Spinal cord (tissue), 10 donors: ENCODE data around the gene CACNA1B. TPM values are rescaled to one million over a fixed set of nuclear protein-coding genes. Genes with fewer than 3 reads are reported as not detected.

Experiments
- DNase-seq, 6 donors: peaks; one replicate each; pipeline versions ENCODE4 v3.0.0 to v3.0.0-alpha.2; 2013 to 2015; ENCODE audit warnings: low spot score in 6 of 6, low read depth in 4 of 6
- H3K27ac ChIP-seq: one replicate; pipeline ENCODE4 v1.5.1; 2013; ENCODE audit warnings: low read depth, low read length, control low read depth
- H3K27me3 ChIP-seq: one replicate; pipeline ENCODE4 v1.6.1; 2013; ENCODE audit warnings: low read length; ENCODE audit not compliant: control insufficient read depth, insufficient read depth
- H3K36me3 ChIP-seq: one replicate; pipeline ENCODE4 v1.6.1; 2013; ENCODE audit warnings: low read length; ENCODE audit not compliant: control insufficient read depth, insufficient read depth
- H3K4me1 ChIP-seq: one replicate; pipeline ENCODE4 v1.6.1; 2013; ENCODE audit warnings: low read length; ENCODE audit not compliant: control insufficient read depth, insufficient read depth
- H3K4me3 ChIP-seq: one replicate; pipeline ENCODE4 v1.5.1; 2013; ENCODE audit warnings: low read depth, low read length, control low read depth
- H3K9me3 ChIP-seq: one replicate; pipeline ENCODE4 v1.6.1; 2013; ENCODE audit warnings: low read length; ENCODE audit not compliant: control insufficient read depth, insufficient read depth
- WGBS: methylation state at CpG from one replicate; pipeline ENCODE4 v1.1.5; 2013; ENCODE audit warnings: missing lambda C conversion rate; ENCODE audit not compliant: insufficient coverage; 5-methylcytosine and 5-hydroxymethylcytosine counted together
- polyA plus RNA-seq, 2 donors: library from polyadenylated mRNA; unstranded; fragments of 120-200 nt; gene quantifications; one replicate each; pipeline ENCODE4 v1.2.1, GENCODE V29; 2013; ENCODE audit not compliant: insufficient read length in 2 of 2
- total RNA-seq, 2 donors: library from RNA; depleted of rRNA in 1 of 2; stranded (reverse); fragments of 120-200 nt in 1 of 2; fragments of >200 nt in 1 of 2; gene quantifications; one replicate each; pipeline versions ENCODE4 v1.2.3 to v1.2.4, GENCODE V29; 2013 to 2014
- donor health status: healthy.

Gene CACNA1B
- total and polyA plus RNA-seq, 4 donors = 6.2 to 24.6 (median 19.6) TPM

GRCh38 chr9:138052635-138053320 lies 175.2 kb downstream of the CACNA1B start:
- H3K4me1 ChIP-seq = no peaks in the 10 kb centered on the region
- 82% methylated on average over 11 of the region's 12 CpGs for WGBS
- no peak overlapping the region for H3K4me3 ChIP-seq
- H3K36me3 ChIP-seq = peaks cover 64% of the 10 kb centered on the region
- DNase-seq = no peak
- H3K9me3 ChIP-seq = no peaks in the 10 kb centered on the region
- no peaks in the 10 kb centered on the region for H3K27me3 ChIP-seq
- H3K27ac ChIP-seq = no peak overlapping the region

- no peaks in the 10 kb centered on the region for H3K4me1 ChIP-seq
- no peaks in the 10 kb centered on the region for H3K27me3 ChIP-seq
- H3K9me3 ChIP-seq = no peaks in the 10 kb centered on the region
- 99% methylated on average over 6 of the region's 7 CpGs for WGBS
- H3K36me3 ChIP-seq = peaks cover 67% of the 10 kb centered on the region
- H3K4me3 ChIP-seq = no peak overlapping the region
- DNase-seq = no peak
- H3K27ac ChIP-seq = no peak overlapping the region
Observed at GRCh38 chr9:138053321-138053868, 175.8 kb downstream of the CACNA1B start.

- Histone ChIP-seq H3K36me3 (peaks cover 68% of the 10 kb centered on the region), H3K27me3 (no peaks in the 10 kb centered on the region), H3K4me1 (no peaks in the 10 kb centered on the region), H3K4me3 (no peak overlapping the region), H3K27ac (no peak overlapping the region), H3K9me3 (no peaks in the 10 kb centered on the region)
- WGBS = 69% methylated on average over 14 of the region's 16 CpGs
- no peak for DNase-seq
Observed at GRCh38 chr9:138053996-138054752, 176.6 kb downstream of the CACNA1B start.

- peaks cover 49% of the 10 kb centered on the region for H3K36me3 ChIP-seq
- WGBS = 83% methylated on average over 8 of the region's 8 CpGs
- no peak for DNase-seq
Observed at GRCh38 chr9:138057726-138058125, 180.1 kb downstream of the CACNA1B start.

GRCh38 chr9:138058181-138058580 lies 180.6 kb downstream of the CACNA1B start:
- H3K9me3 ChIP-seq = no peaks in the 10 kb centered on the region
- H3K4me1 ChIP-seq = no peaks in the 10 kb centered on the region
- DNase-seq = no peak
- no peak overlapping the region for H3K4me3 ChIP-seq
- H3K27me3 ChIP-seq = no peaks in the 10 kb centered on the region
- H3K36me3 ChIP-seq = peaks cover 48% of the 10 kb centered on the region
- no peak overlapping the region for H3K27ac ChIP-seq
- WGBS = 87% methylated on average over 6 of the region's 9 CpGs

More at GRCh38 chr9:138057726-138058125, 180.1 kb downstream of the CACNA1B start:
- Histone ChIP-seq H3K27ac (no peak overlapping the region), H3K4me1 (no peaks in the 10 kb centered on the region), H3K9me3 (no peaks in the 10 kb centered on the region), H3K4me3 (no peak overlapping the region), H3K27me3 (no peaks in the 10 kb centered on the region)

- DNase-seq = no peak
- WGBS = 81% methylated on average over 3 of the region's 3 CpGs
- H3K4me3 ChIP-seq = no peak overlapping the region
- H3K9me3 ChIP-seq = no peaks in the 10 kb centered on the region
- peaks cover 38% of the 10 kb centered on the region for H3K36me3 ChIP-seq
- H3K27me3 ChIP-seq = no peaks in the 10 kb centered on the region
- H3K27ac ChIP-seq = no peak overlapping the region
- no peaks in the 10 kb centered on the region for H3K4me1 ChIP-seq
Observed at GRCh38 chr9:138059196-138059595, 181.6 kb downstream of the CACNA1B start.

- no peak overlapping the region for H3K27ac ChIP-seq
- 86% methylated on average over 8 of the region's 8 CpGs for WGBS
- no peaks in the 10 kb centered on the region for H3K27me3 ChIP-seq
- no peaks in the 10 kb centered on the region for H3K9me3 ChIP-seq
- no peak for DNase-seq
- H3K4me3 ChIP-seq = no peak overlapping the region
- H3K4me1 ChIP-seq = no peaks in the 10 kb centered on the region
- peaks cover 37% of the 10 kb centered on the region for H3K36me3 ChIP-seq
Observed at GRCh38 chr9:138060365-138060764, 182.8 kb downstream of the CACNA1B start.

- 89% methylated on average over 7 of the region's 8 CpGs for WGBS
- Histone ChIP-seq H3K4me1 (no peaks in the 10 kb centered on the region), H3K27me3 (no peaks in the 10 kb centered on the region), H3K27ac (no peak overlapping the region), H3K9me3 (no peaks in the 10 kb centered on the region), H3K36me3 (peaks cover 39% of the 10 kb centered on the region), H3K4me3 (no peak overlapping the region)
- no peak for DNase-seq
Observed at GRCh38 chr9:138060881-138061280, 183.3 kb downstream of the CACNA1B start.

- no peak overlapping the region for H3K4me3 ChIP-seq
- no peak for DNase-seq
- no peak overlapping the region for H3K27ac ChIP-seq
- H3K36me3 ChIP-seq = peaks cover 44% of the 10 kb centered on the region
- no peaks in the 10 kb centered on the region for H3K9me3 ChIP-seq
- H3K4me1 ChIP-seq = no peaks in the 10 kb centered on the region
- no peaks in the 10 kb centered on the region for H3K27me3 ChIP-seq
- WGBS = 87% methylated on average over 6 of the region's 6 CpGs
Observed at GRCh38 chr9:138061631-138062030, 184.0 kb downstream of the CACNA1B start.
